Neural cell (in vitro differentiated cells): ENCODE data around the gene STK32B.

ENCODE experiments used
- CTCF ChIP-seq: fragments of 450-650 bp; IDR thresholded peaks from 2 replicates; pipeline ENCODE4 v1.5.1; 2014; ENCODE audit warnings: antibody characterized with exemption, mild to moderate bottlenecking, moderate library complexity; ENCODE audit not compliant: poor library complexity, severe bottlenecking
- EZH2 ChIP-seq: fragments of 200-600, 300-800 bp; shearing (Covaris generic), sonication (generic); IDR thresholded peaks from 2 replicates; pipeline ENCODE4 v1.6.1; 2014; ENCODE audit warnings: antibody characterized with exemption, low read length, borderline replicate concordance, mild to moderate bottlenecking; ENCODE audit not compliant: insufficient read depth, poor library complexity, severe bottlenecking
- MXI1 ChIP-seq: fragments of 450-650 bp; conservative IDR thresholded peaks from 2 replicates; pipeline ENCODE4 v1.6.1; 2014; ENCODE audit warnings: antibody characterized with exemption, mild to moderate bottlenecking; ENCODE audit not compliant: poor library complexity, severe bottlenecking
- TAF1 ChIP-seq: IDR thresholded peaks from 2 replicates; pipeline ENCODE4 v1.6.1; 2012; ENCODE audit warnings: low read depth

GRCh38 chr4:5162909-5163508 lies 111.7 kb downstream of the STK32B start:
- TF ChIP-seq EZH2 (no peak), MXI1 (no peak), CTCF (no peak), TAF1 (no peak)
